Prostate gland (tissue), 2 donors: ENCODE results near the gene G6PD. TPM values are rescaled to one million over a fixed set of nuclear protein-coding genes. Genes with fewer than 3 reads are reported as not detected.

ENCODE experiments used
- DNase-seq: peaks from one replicate; pipeline ENCODE4 v3.0.0-alpha.2; 2019; ENCODE audit warnings: low spot score
- H3K27ac ChIP-seq, 2 donors: fragments of 200-600 bp; sonication (generic); 2 replicates each; pipeline ENCODE4 v1.5.1; 2017 to 2019
- H3K27me3 ChIP-seq: fragments of 200-600 bp; sonication (generic); replicated peaks from 2 replicates; pipeline ENCODE4 v1.5.1; 2019; ENCODE audit not compliant: insufficient read depth
- H3K36me3 ChIP-seq, 2 donors: fragments of 200-600 bp; sonication (generic); 1 replicate in 1 of 2; 2 replicates in 1 of 2; pipeline versions ENCODE4 v1.5.1 to v1.8.1; 2017 to 2019
- H3K4me1 ChIP-seq: fragments of 200-600 bp; sonication (generic); replicated peaks from 2 replicates; pipeline ENCODE4 v1.5.1; 2019
- H3K4me3 ChIP-seq, 2 donors: fragments of 200-600 bp; sonication (generic); 2 replicates each; pipeline ENCODE4 v1.5.1; 2017 to 2019
- H3K9me3 ChIP-seq: fragments of 200-600 bp; sonication (generic); 2 replicates; pipeline ENCODE4 v1.5.1; 2017
- CTCF ChIP-seq, 4 experiments: fragments of 200-600 bp in 2 of 4; fragments of 450-650 bp in 2 of 4; sonication (generic) in 2 of 4; IDR thresholded peaks; 1 replicate in 3 of 4; 2 replicates in 1 of 4; pipeline ENCODE4 v1.5.1; 2016 to 2019; ENCODE audit warnings: antibody characterized with exemption in 4 of 4, mild to moderate bottlenecking in 2 of 4, moderate library complexity in 2 of 4
- POLR2A ChIP-seq: fragments of 450-650 bp; IDR thresholded peaks from one replicate; pipeline ENCODE4 v1.6.1; 2016; ENCODE audit warnings: antibody characterized with exemption, mild to moderate bottlenecking
- POLR2AphosphoS5 ChIP-seq: sonication (generic); formaldehyde crosslinking; IDR thresholded peaks from one replicate; pipeline ENCODE4 v1.6.1; 2017; ENCODE audit warnings: antibody characterized with exemption
- WGBS: methylation state at CpG from one replicate; pipeline ENCODE4 v1.1.5; 2018; 5-methylcytosine and 5-hydroxymethylcytosine counted together
- intact Hi-C: fragments of 100-400 bp; cut with DNase I; formaldehyde crosslinking; loops from one replicate; pipeline ENCODE4 v1.14.2; 2022
- total RNA-seq, 2 donors: library from RNA; depleted of rRNA; stranded (reverse); fragments of >200 nt; gene quantifications; one replicate each; pipeline ENCODE4 v1.1.0, GENCODE V29; 2016

Gene G6PD
- total RNA-seq, 2 donors from 2014 or later, result 27.9 to 300 TPM

GRCh38 chrX:154530286-154530685 lies 16.4 kb downstream of the G6PD start:
- Histone ChIP-seq H3K27me3 (no peaks in the 10 kb centered on the region), H3K27ac (no peak overlapping the region), H3K9me3 (no peaks in the 10 kb centered on the region), H3K4me1 (no peaks in the 10 kb centered on the region), H3K4me3 (no peak overlapping the region), H3K36me3 (no peaks in the 10 kb centered on the region)
- TF ChIP-seq CTCF (IDR thresholded peaks at IDR 0.05) (no peak), POLR2A (no peak), POLR2AphosphoS5 (no peak)
- no peak for DNase-seq
- intact Hi-C loops, result loop anchor here (5.0 kb wide), 1 partner anchor 133 kb away; the partner anchor contains the start of gene RPL10
- WGBS, result 67% methylated on average over 3 of the region's 11 CpGs

DNA sequence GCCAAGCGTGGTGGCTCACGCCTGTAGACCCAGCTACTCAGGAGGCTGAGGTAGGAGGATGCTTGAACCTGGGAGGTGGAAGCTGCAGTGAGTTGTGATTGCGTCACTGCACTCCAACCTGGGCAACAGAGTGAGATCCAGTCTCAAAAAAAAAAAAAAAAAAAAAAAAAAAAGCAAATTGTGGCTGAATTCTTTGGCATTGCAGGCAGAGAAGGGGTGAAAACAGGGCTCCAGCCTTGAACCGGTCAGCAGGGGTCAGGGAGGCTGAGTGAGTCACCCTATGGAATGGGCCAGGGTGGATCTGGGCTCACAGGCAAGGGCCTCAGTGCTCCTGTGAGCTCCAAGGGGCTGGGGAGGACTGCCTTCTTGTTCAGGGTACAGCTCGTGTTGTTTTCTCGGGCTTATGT lies 17.4 kb downstream of the G6PD start:
- DNase-seq, result no peak
- H3K9me3 ChIP-seq, result no peaks in the 10 kb centered on the region
- H3K27me3 ChIP-seq, result no peaks in the 10 kb centered on the region
- no peak overlapping the region for H3K4me3 ChIP-seq
- H3K27ac ChIP-seq, result no peak overlapping the region
- H3K36me3 ChIP-seq, result no peaks in the 10 kb centered on the region
- intact Hi-C loops, result loop anchor here (5.0 kb wide), 1 partner anchor 37 kb away; the partner anchor contains the start of gene SLC10A3
- TF ChIP-seq CTCF (IDR thresholded peaks at IDR 0.05) (no peak), POLR2AphosphoS5 (no peak), POLR2A (no peak)
- 84% methylated on average over 5 of the region's 6 CpGs for WGBS
- no peaks in the 10 kb centered on the region for H3K4me1 ChIP-seq

- Histone ChIP-seq H3K27ac (peak overlapping the region; percentile 74 to 77), H3K4me3 (no peak overlapping the region), H3K9me3 (no peaks in the 10 kb centered on the region), H3K4me1 (no peaks in the 10 kb centered on the region), H3K36me3 (no peaks in the 10 kb centered on the region), H3K27me3 (no peaks in the 10 kb centered on the region)
- WGBS, result 1% methylated on average over 9 of the region's 15 CpGs
- TF ChIP-seq POLR2A (peak; percentile 8), CTCF (IDR thresholded peaks at IDR 0.05) (peak in 3 of 4 experiments; percentile 32 to 61 (median 60)), POLR2AphosphoS5 (peak; percentile 55)
- intact Hi-C loops, result loop anchor here (1.0 to 5.0 kb wide), 2 partner anchors 35 to 116 kb away; partner anchors contain the start of genes SLC10A3 and TAFAZZIN
- peak; percentile 72 for DNase-seq
Observed at GRCh38 chrX:154526901-154527675, 19.6 kb downstream of the G6PD start.

- peak; percentile 29 for DNase-seq
- intact Hi-C loops, result loop anchor here (5.0 kb wide), 1 partner anchor 34 kb away; the partner anchor contains the start of gene SLC10A3
- peak overlapping the region; percentile 30 to 74 for H3K27ac ChIP-seq
- 63% methylated on average over 14 of the region's 14 CpGs for WGBS
- no peaks in the 10 kb centered on the region for H3K36me3 ChIP-seq
- H3K4me1 ChIP-seq, result no peaks in the 10 kb centered on the region
- no peaks in the 10 kb centered on the region for H3K9me3 ChIP-seq
- TF ChIP-seq POLR2A (no peak), CTCF (IDR thresholded peaks at IDR 0.05) (no peak), POLR2AphosphoS5 (peak; percentile 50)
- H3K4me3 ChIP-seq, result no peak overlapping the region
- no peaks in the 10 kb centered on the region for H3K27me3 ChIP-seq
Observed at GRCh38 chrX:154525606-154526490, 20.8 kb downstream of the G6PD start.
